Measurements from ENCODE around the gene IL6ST.

DNA sequence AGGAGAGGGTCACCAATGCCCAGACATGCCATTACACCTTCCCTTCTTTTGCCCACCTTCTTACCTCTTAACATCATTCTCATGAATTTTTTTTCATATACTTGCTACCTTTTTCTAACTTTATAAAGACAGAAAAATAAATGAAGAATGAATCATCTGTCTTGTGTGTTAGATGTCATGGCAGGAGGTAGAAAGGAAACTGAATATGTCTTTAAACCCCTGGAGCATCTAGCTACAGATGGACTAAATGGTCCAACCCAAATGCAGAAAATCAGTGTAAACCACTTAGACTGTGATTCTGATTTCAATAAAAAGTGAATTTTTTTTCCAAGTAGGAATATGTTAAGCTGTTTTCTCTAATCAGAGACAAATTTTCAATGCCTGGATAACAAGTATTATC lies 11.8 kb upstream of the IL6ST start:
- TF ChIP-seq, protein P1, sequence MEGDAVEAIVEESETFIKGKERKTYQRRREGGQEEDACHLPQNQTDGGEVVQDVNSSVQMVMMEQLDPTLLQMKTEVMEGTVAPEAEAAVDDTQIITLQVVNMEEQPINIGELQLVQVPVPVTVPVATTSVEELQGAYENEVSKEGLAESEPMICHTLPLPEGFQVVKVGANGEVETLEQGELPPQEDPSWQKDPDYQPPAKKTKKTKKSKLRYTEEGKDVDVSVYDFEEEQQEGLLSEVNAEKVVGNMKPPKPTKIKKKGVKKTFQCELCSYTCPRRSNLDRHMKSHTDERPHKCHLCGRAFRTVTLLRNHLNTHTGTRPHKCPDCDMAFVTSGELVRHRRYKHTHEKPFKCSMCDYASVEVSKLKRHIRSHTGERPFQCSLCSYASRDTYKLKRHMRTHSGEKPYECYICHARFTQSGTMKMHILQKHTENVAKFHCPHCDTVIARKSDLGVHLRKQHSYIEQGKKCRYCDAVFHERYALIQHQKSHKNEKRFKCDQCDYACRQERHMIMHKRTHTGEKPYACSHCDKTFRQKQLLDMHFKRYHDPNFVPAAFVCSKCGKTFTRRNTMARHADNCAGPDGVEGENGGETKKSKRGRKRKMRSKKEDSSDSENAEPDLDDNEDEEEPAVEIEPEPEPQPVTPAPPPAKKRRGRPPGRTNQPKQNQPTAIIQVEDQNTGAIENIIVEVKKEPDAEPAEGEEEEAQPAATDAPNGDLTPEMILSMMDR (IDR thresholded peaks at IDR 0.05; ENCODE audit: borderline replicate concordance, extremely low read depth, low read length, poor library complexity, severe bottlenecking) = no peak
- no peak for TF ChIP-seq EZH2 (IDR thresholded peaks at IDR 0.05; ENCODE audit: borderline replicate concordance, low read depth, low read length, severe bottlenecking)
